ENCODE results near the gene ZNF160. TPM values are rescaled to one million over a fixed set of nuclear protein-coding genes. Genes with fewer than 3 reads are reported as not detected.

ZNF160 gene
- total RNA-seq (10 to 100 TPM; 20.9 to 70.3 (median 31.8) TPM), polyA plus RNA-seq (10 to 100 TPM in 1 of 3 donors, 1 to 10 TPM in 2; 3.7 to 18.7 (median 4.2) TPM)

- Histone ChIP-seq H3K27ac (peak within 1 kb of the TSS; percentile 86 to 94 (median 90)), H3K36me3 (peaks cover under 1 to 8% (median 6%) of the 10 kb centered on the region in 4 donors), H3K9me3 (peaks cover 0 to 5% (median 0%) of the 10 kb centered on the region in 4 donors), H3K27me3 (no peaks in the 10 kb centered on the region), H3K4me1 (peaks cover 0 to 21% (median 16%) of the 10 kb centered on the region in 4 donors), H3K4me3 (peak within 1 kb of the TSS; percentile 60 to 86 (median 75))
- WGBS, 2 donors, result 3% methylated on average over 67 of the region's 67 CpGs
- TF ChIP-seq EP300 (IDR thresholded peaks at IDR 0.05) (no peak), POLR2AphosphoS5 (IDR thresholded peaks at IDR 0.05) (peak; percentile 90 to 96 (median 94)), POLR2A (IDR thresholded peaks at IDR 0.05) (peak; percentile 79 to 81)
- DNase-seq, result peak; percentile 99
- intact Hi-C loops (cut with DNase I), result loop anchor here (1.0 to 2.0 kb wide), 3 partner anchors 29 to 111 kb away; partner anchors contain the start of gene ZNF415
Observed at GRCh38 chr19:53103234-53104203, at the start of gene ZNF160. ZNF160 (minus strand) TSS chr19:53103422; CDS start chr19:53086276, 17,146 bp downstream.

- no peak overlapping the region for H3K27ac ChIP-seq
- no peak for TF ChIP-seq POLR2A (IDR thresholded peaks at IDR 0.05)
- TF ChIP-seq EP300 (IDR thresholded peaks at IDR 0.05), result no peak
- no peak for TF ChIP-seq CTCF (IDR thresholded peaks at IDR 0.05)
- no peak for TF ChIP-seq POLR2AphosphoS5 (IDR thresholded peaks at IDR 0.05)
Observed at GRCh38 chr19:53147645-53148044, 44.4 kb upstream of the ZNF160 start.

GRCh38 chr19:53140351-53140750, 37.1 kb upstream of the ZNF160 start:
- TF ChIP-seq POLR2A (IDR thresholded peaks at IDR 0.05) (no peak), CTCF (IDR thresholded peaks at IDR 0.05) (no peak), POLR2AphosphoS5 (IDR thresholded peaks at IDR 0.05) (no peak), EP300 (IDR thresholded peaks at IDR 0.05) (no peak)
- H3K27ac ChIP-seq, result no peak overlapping the region
- peaks cover 13 to 43% (median 34%) of the 10 kb centered on the region in 4 donors for H3K36me3 ChIP-seq
- no peak for DNase-seq
- H3K4me1 ChIP-seq, result no peaks in the 10 kb centered on the region
- intact Hi-C loops (cut with DNase I), result no loop called here
- H3K9me3 ChIP-seq, result peaks cover 25 to 42% (median 37%) of the 10 kb centered on the region in 4 donors
- no peak overlapping the region for H3K4me3 ChIP-seq
- 97 to 98% methylated on average over 4 of the region's 4 CpGs for WGBS, 2 donors
- no peaks in the 10 kb centered on the region for H3K27me3 ChIP-seq

More at GRCh38 chr19:53147645-53148044, 44.4 kb upstream of the ZNF160 start:
- H3K9me3 ChIP-seq, result peaks cover 24 to 39% (median 33%) of the 10 kb centered on the region in 4 donors
- intact Hi-C loops (cut with DNase I), result no loop called here
- no peak for DNase-seq
- H3K27me3 ChIP-seq, result no peaks in the 10 kb centered on the region
- H3K4me1 ChIP-seq, result no peaks in the 10 kb centered on the region
- peaks cover 5 to 93% (median 59%) of the 10 kb centered on the region in 4 donors for H3K36me3 ChIP-seq
- H3K4me3 ChIP-seq, result no peak overlapping the region

GRCh38 chr19:53136432-53136831, 33.2 kb upstream of the ZNF160 start:
- Histone ChIP-seq H3K27me3 (no peaks in the 10 kb centered on the region), H3K4me3 (no peak overlapping the region), H3K9me3 (peaks cover 7 to 36% (median 17%) of the 10 kb centered on the region in 4 donors), H3K4me1 (peaks cover 0 to 16% (median 9%) of the 10 kb centered on the region in 4 donors), H3K27ac (no peak overlapping the region), H3K36me3 (peaks cover 3 to 8% (median 6%) of the 10 kb centered on the region in 4 donors)
- TF ChIP-seq EP300 (IDR thresholded peaks at IDR 0.05) (no peak), POLR2AphosphoS5 (IDR thresholded peaks at IDR 0.05) (no peak), POLR2A (IDR thresholded peaks at IDR 0.05) (no peak), CTCF (IDR thresholded peaks at IDR 0.05) (no peak)
- DNase-seq, result no peak
- WGBS, 2 donors, result 90 to 95% methylated on average over 3 of the region's 3 CpGs
- intact Hi-C loops (cut with DNase I), result loop anchor here (10.0 kb wide), 1 partner anchor 142 kb away; no protein-coding TSS in a partner anchor

All from sigmoid colon (tissue), 7 donors.